Subcutaneous adipose tissue (tissue), 4 donors: ENCODE results near the gene COL16A1. TPM values are rescaled to one million over a fixed set of nuclear protein-coding genes. Genes with fewer than 3 reads are reported as not detected.

Source experiments
- total RNA-seq, 4 donors: library from RNA; depleted of rRNA; stranded (reverse); fragments of >200 nt; gene quantifications; one replicate each; pipeline ENCODE4 v1.1.0, GENCODE V29; 2016
- TF ChIP-seq, protein P1 (sequence below): fragments of 450-650 bp; IDR thresholded peaks from one replicate; pipeline ENCODE4 v1.5.1; 2016; ENCODE audit warnings: low read depth, mild to moderate bottlenecking, control low read depth, antibody characterized with exemption, moderate library complexity

The COL16A1 gene
- total RNA-seq, 4 donors from 2014 or later, result 24.0 to 79.1 (median 55.0) TPM

DNA sequence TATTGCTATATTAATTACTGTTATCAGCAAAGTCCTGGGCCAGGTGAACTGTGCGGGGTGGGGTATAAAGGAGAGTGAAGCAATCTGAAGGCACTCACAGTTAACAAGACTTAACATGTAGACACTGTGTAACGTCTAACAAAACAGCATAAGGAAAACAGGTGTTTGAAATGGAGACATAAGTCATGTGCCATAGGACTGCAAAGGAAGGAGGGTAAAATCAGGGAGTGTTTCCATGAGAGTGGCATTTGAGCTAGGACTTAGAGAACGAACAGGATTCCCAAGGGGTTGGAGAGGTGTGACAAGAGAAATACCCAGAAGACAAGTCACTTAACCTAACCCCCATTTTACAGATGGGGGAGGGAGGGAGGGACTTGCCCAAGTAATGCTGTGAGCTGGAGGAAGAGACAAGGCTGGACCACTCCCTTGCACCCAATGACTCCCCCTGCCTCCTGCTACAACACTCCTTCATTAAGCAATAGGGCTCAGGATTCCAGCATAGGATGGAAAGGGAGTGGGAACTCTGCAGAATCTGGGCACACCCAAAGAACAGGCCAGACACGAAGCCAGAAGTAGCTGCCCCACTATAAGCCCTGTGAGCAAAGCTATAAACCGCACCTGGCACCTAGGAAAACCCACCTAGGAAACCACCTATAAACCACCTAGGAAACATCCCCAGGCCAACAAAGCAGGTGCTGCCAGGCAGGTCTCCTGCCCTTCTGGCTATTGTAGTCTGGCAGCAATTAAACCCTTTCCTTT lies 65.7 kb downstream of the COL16A1 start:
- TF ChIP-seq, protein P1, sequence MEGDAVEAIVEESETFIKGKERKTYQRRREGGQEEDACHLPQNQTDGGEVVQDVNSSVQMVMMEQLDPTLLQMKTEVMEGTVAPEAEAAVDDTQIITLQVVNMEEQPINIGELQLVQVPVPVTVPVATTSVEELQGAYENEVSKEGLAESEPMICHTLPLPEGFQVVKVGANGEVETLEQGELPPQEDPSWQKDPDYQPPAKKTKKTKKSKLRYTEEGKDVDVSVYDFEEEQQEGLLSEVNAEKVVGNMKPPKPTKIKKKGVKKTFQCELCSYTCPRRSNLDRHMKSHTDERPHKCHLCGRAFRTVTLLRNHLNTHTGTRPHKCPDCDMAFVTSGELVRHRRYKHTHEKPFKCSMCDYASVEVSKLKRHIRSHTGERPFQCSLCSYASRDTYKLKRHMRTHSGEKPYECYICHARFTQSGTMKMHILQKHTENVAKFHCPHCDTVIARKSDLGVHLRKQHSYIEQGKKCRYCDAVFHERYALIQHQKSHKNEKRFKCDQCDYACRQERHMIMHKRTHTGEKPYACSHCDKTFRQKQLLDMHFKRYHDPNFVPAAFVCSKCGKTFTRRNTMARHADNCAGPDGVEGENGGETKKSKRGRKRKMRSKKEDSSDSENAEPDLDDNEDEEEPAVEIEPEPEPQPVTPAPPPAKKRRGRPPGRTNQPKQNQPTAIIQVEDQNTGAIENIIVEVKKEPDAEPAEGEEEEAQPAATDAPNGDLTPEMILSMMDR, result no peak

DNA sequence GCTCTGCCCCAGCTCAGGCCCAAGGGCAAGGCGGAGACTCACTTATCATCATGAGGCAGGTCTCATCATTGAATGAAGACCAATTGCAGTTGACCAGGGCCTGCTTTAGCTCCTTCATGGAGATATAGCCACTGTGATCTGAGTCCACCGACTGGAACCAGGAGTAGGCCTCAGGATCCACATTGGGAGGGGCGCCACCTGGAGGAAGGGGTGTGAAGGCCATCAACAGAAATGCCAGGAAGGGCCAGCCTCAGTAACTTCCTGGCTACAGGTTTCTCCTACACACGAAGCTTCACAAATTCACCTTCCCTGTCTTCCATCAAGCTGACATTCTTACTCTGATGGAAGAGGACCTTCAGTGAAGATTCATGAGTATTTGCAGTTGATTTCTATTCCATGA lies 70.7 kb downstream of the COL16A1 start:
- TF ChIP-seq, protein P1, result no peak

DNA sequence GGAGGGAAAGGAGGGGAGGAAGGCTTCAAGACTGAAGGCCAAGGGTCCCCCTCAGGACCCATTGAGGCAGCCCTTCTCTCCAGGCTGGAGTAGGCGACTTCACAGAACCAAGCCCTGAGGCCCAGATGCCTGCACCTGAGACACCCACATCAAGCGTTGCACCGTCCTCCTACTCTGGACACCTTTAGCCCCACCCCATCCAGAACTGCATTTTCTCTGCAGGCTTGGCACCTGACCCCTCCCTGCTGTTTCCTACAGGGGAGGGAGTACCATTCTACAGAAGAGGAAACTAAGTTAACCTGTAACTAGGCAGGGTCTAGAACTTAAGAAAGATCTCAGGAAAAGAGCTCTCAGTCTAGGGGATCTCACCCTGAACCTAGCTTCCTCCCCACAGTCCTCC lies 71.2 kb downstream of the COL16A1 start:
- TF ChIP-seq, protein P1, result no peak

DNA sequence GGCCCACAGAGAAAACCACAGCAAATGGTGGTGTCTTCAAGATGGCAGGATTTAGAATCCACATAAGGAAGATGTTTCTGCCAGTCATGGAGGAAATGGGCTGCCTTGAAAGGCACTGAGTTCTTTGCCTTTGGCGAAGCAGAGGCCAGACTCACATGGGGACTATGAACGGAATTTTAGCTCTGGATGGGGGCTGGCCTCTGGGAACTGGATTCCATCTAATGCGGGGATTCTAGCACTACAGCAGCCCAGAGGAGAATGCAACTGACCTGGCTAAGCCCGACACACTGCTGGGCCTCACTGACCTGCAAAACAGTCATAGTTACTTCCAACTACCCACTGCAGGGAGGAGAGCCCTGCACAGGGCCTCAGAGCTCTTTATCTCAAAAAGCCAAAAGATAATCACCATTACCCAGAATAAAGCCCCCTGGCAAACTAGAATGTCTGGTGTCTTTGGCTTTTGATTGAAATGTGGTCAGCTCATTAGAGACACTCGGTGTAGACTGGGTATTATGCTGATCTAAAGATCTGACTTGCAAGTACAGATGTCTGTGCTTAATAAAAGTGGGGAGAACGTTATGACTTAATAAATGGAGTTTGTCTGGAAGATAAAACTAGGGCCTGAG lies 74.8 kb downstream of the COL16A1 start:
- TF ChIP-seq, protein P1, result no peak

DNA sequence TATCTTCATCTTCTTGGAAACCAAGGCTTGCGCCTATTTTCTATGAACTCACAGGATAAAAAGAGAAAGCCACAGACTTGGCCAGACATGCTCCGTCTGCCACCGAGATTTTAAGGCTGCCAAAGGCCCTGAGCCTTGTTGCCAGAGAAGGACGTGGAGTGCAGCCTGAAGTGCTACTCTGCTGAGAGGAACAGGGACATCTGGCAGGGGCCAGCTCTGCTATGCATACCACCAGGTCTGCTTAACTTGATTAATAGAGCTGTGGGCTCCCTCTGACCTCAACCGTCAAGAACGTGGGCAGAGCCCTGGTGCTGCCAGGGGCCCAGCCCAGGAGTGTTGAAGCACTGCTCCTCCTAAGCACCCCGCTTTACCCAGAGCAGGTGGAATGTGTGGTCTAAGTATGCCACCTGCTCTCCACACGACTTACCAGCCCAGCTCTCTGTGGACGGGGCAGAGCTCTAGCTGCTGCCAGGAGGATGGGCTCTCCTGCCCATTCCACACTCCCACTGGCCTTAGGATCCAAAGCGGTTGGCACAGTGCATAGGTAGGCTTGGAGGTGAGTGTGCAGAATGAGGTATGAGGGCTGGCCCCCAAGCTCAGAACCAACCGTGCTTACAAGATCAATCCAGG lies 75.8 kb downstream of the COL16A1 start:
- TF ChIP-seq, protein P1, result no peak

DNA sequence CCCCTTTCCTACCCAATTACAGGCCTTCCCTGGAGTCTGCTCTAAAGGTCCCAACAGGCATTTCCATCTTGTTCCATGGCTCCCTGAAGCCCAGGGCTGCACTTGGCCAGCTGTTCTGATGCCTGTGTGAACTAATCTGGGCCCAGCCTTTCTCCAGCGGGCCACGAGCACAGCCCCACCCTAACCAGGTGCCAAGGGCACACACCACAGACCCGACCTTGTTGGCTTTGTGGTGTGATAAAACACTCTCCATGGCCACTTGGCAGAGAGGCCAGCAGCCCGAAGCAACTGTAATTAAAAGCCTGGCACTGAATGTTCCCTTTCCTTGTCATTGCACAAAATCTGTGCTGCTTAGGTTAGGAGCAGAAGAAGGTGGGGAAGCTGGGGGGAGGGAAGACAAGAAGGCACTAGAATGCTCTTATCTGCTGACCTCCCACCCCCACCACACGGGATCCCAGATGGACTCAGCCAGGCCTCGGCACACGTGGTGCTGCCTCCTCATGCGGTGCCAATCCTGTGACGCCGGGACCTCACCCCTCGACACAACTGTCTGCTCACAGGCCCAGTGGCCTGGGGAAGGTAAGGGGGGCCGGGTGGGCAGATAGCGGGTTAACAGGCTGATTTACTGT lies 76.4 kb downstream of the COL16A1 start:
- TF ChIP-seq, protein P1, result no peak
